Activated CD8-positive, alpha-beta memory T cell treated with anti-CD3 and anti-CD28 coated beads, Interleukin-2, amount 10 ng/mL, durations not matched to agents 7 days and 5 days (primary cell): Measurements from ENCODE around the gene PRUNE2. TPM values are rescaled to one million over a fixed set of nuclear protein-coding genes. Genes with fewer than 3 reads are reported as not detected.
"Not testable (repeated sequence)": the region's sequence is repeated elsewhere in the genome, so short reads cannot be mapped to it uniquely, and the experiment has no call there.

ENCODE experiments used
- ATAC-seq: fragments of 150-1000 bp; cut with Tn5 transposase; one replicate; pipeline ENCODE4 v1.10.0; 2021; ENCODE audit warnings: moderate library complexity
- CTCF ChIA-PET: fragments of 350-600 bp; sonication (Branson Sonifier 250); formaldehyde crosslinking; loops from one replicate; lab custom pipeline; 2021; ENCODE audit warnings: antibody characterized with exemption; lab: Charles Lee
- DNase-seq: peaks from one replicate; pipeline ENCODE4 v3.0.0-alpha.2; 2020
- H3K27ac Mint-ChIP-seq: one replicate; pipeline ENCODE4 v1.8.0; 2021; ENCODE audit warnings: mild to moderate bottlenecking, mixed read lengths
- H3K27me3 Mint-ChIP-seq: one replicate; pipeline ENCODE4 v1.8.0; 2021; ENCODE audit warnings: mixed read lengths
- H3K36me3 Mint-ChIP-seq: one replicate; pipeline ENCODE4 v1.8.0; 2021; ENCODE audit warnings: mild to moderate bottlenecking, mixed read lengths
- H3K4me1 Mint-ChIP-seq: one replicate; pipeline ENCODE4 v1.8.0; 2021; ENCODE audit warnings: mixed read lengths
- H3K4me3 Mint-ChIP-seq: one replicate; pipeline ENCODE4 v1.8.0; 2021; ENCODE audit warnings: mild to moderate bottlenecking, moderate library complexity, mixed read lengths
- H3K9me3 Mint-ChIP-seq: one replicate; pipeline ENCODE4 v1.8.0; 2022; ENCODE audit warnings: low read depth, mixed read lengths
- total RNA-seq, 2 experiments: library from RNA; stranded (reverse); gene quantifications; one replicate each; pipeline ENCODE4 v1.2.3, GENCODE V29; 2021

Gene PRUNE2
- total RNA-seq, 2 experiments from 2014 or later: 0.40 to 1.3 TPM

- CTCF ChIA-PET: no interaction called here
- peaks cover 9% of the 10 kb centered on the region for H3K27me3 Mint-ChIP-seq
- H3K4me1 Mint-ChIP-seq: no peaks in the 10 kb centered on the region
- ATAC-seq (no peak), DNase-seq (no peak)
- no peaks in the 10 kb centered on the region for H3K36me3 Mint-ChIP-seq
- no peak overlapping the region for H3K4me3 Mint-ChIP-seq
- no peaks in the 10 kb centered on the region for H3K9me3 Mint-ChIP-seq
- no peak overlapping the region for H3K27ac Mint-ChIP-seq
Observed at GRCh38 chr9:76873056-76873792, 32.7 kb downstream of the PRUNE2 start.

DNA sequence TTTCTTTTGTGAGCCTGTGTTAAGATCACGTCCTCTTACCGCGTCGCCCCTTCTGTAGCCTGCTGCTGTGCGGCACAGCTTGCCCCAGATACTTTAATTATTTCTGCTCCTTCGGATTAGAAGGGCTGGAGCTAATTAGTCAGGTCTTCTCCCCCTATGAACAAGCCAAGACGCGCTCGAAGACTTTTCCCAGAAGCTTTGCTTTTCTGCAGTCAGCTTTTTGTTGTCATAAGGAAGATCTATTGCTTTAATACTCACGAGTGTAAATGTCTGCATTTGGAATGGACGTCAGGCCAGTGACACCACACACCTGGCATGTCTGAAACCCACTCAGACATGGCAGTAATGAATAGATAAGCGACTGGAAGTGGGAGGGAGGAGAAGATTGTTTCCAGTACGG is 37.0 kb downstream of the PRUNE2 start:
- no peak overlapping the region for H3K27ac Mint-ChIP-seq
- no peaks in the 10 kb centered on the region for H3K36me3 Mint-ChIP-seq
- DNase-seq: no peak
- CTCF ChIA-PET: no interaction called here
- no peaks in the 10 kb centered on the region for H3K4me1 Mint-ChIP-seq
- no peak for ATAC-seq
- H3K9me3 Mint-ChIP-seq: no peaks in the 10 kb centered on the region
- H3K27me3 Mint-ChIP-seq: peaks cover 17% of the 10 kb centered on the region
- H3K4me3 Mint-ChIP-seq: no peak overlapping the region

- ATAC-seq: no peak
- DNase-seq: no peak
- H3K27ac Mint-ChIP-seq: no peak overlapping the region
- H3K27me3 Mint-ChIP-seq: peaks cover 12% of the 10 kb centered on the region
- no peaks in the 10 kb centered on the region for H3K36me3 Mint-ChIP-seq
- H3K9me3 Mint-ChIP-seq: no peaks in the 10 kb centered on the region
- H3K4me1 Mint-ChIP-seq: no peaks in the 10 kb centered on the region
- H3K4me3 Mint-ChIP-seq: no peak overlapping the region
- CTCF ChIA-PET: no interaction called here
Observed at GRCh38 chr9:76866689-76867088, 39.2 kb downstream of the PRUNE2 start.

GRCh38 chr9:76863832-76864231 is 42.1 kb downstream of the PRUNE2 start:
- H3K36me3 Mint-ChIP-seq: no peaks in the 10 kb centered on the region
- ATAC-seq (no peak), DNase-seq (no peak)
- CTCF ChIA-PET: no interaction called here
- no peaks in the 10 kb centered on the region for H3K4me1 Mint-ChIP-seq
- H3K4me3 Mint-ChIP-seq: no peak overlapping the region
- H3K27ac Mint-ChIP-seq: no peak overlapping the region
- H3K9me3 Mint-ChIP-seq: no peaks in the 10 kb centered on the region
- H3K27me3 Mint-ChIP-seq: peaks cover 12% of the 10 kb centered on the region

DNA sequence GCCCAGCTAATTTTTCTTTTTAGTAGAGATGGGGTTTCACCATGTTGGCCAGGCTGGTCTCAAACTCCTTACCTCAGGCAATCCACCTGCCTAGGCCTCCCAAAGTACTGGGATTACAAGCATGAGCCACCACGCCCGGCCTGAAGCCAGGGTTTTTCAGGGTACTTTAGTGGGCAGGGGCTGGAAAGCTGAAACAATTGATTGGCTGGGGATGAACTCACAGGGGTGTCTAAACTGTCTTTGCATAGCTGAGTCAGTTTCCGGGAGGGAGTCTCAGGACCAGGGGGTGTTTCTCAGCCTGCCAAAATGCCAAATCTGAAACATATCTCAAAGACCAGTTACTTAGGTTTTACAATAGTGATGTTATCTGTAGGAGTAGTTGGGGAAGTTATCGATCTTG is 46.1 kb downstream of the PRUNE2 start:
- Mint-ChIP-seq H3K27ac (no peak overlapping the region), H3K27me3 (peaks cover 4% of the 10 kb centered on the region), H3K36me3 (no peaks in the 10 kb centered on the region), H3K4me1 (no peaks in the 10 kb centered on the region), H3K9me3 (no peaks in the 10 kb centered on the region), H3K4me3 (no peak overlapping the region)
- ATAC-seq: no peak
- CTCF ChIA-PET: no interaction called here
- no peak for DNase-seq

GRCh38 chr9:76858248-76858647 is 47.7 kb downstream of the PRUNE2 start:
- ATAC-seq, H3K27me3 Mint-ChIP-seq, DNase-seq, H3K4me3 Mint-ChIP-seq, H3K27ac Mint-ChIP-seq, H3K9me3 Mint-ChIP-seq, H3K36me3 Mint-ChIP-seq, CTCF ChIA-PET, H3K4me1 Mint-ChIP-seq: not testable (repeated sequence)

DNA sequence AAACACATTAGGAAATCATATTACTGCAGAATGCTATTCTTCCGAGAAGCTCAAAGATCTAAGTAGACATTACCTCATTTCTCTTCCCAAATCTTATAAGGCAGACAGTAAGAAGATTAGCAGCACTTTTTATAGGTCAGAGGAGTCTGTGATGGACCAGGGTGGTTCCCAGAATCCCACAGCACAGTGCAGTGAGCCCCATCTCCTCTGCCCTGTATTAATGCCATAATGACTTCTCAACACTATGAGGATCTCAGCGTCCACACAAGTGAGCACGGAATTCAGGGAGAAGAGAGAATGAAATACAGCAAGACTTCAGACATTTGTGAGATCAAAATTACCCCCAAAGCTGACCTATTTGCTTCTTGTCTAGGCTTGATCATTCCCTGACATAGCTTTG is 49.9 kb downstream of the PRUNE2 start:
- Mint-ChIP-seq H3K36me3 (no peaks in the 10 kb centered on the region), H3K27me3 (no peaks in the 10 kb centered on the region), H3K4me3 (no peak overlapping the region), H3K27ac (no peak overlapping the region), H3K4me1 (no peaks in the 10 kb centered on the region), H3K9me3 (no peaks in the 10 kb centered on the region)
- CTCF ChIA-PET: no interaction called here
- no peak for DNase-seq
- no peak for ATAC-seq

GRCh38 chr9:76855015-76855414 is 50.9 kb downstream of the PRUNE2 start:
- Mint-ChIP-seq H3K4me1 (no peaks in the 10 kb centered on the region), H3K27me3 (no peaks in the 10 kb centered on the region), H3K4me3 (no peak overlapping the region), H3K27ac (no peak overlapping the region), H3K36me3 (no peaks in the 10 kb centered on the region), H3K9me3 (no peaks in the 10 kb centered on the region)
- ATAC-seq (no peak), DNase-seq (no peak)
- CTCF ChIA-PET: no interaction called here

DNA sequence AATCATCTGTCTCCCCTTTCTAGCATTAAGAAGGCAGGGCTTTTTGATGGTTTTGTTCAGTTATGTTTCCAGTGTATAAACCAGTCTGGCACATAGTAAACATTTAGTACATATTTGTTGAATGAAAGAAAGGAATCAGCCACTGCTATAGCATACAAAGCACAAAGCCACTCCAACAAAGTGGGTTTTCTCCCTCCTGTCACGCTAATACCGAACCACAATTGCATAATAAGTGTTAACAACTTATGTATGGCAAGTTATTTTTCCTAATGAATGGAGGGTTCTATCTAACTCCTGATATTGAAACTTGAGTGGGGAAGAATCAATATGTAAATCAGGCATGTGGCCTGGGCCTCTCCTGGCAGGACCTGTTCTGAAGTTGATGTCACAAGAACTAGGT is 53.9 kb downstream of the PRUNE2 start:
- no peaks in the 10 kb centered on the region for H3K4me1 Mint-ChIP-seq
- no peaks in the 10 kb centered on the region for H3K36me3 Mint-ChIP-seq
- no peaks in the 10 kb centered on the region for H3K9me3 Mint-ChIP-seq
- CTCF ChIA-PET: no interaction called here
- ATAC-seq: no peak
- DNase-seq: no peak
- no peak overlapping the region for H3K4me3 Mint-ChIP-seq
- H3K27me3 Mint-ChIP-seq: no peaks in the 10 kb centered on the region
- no peak overlapping the region for H3K27ac Mint-ChIP-seq

DNA sequence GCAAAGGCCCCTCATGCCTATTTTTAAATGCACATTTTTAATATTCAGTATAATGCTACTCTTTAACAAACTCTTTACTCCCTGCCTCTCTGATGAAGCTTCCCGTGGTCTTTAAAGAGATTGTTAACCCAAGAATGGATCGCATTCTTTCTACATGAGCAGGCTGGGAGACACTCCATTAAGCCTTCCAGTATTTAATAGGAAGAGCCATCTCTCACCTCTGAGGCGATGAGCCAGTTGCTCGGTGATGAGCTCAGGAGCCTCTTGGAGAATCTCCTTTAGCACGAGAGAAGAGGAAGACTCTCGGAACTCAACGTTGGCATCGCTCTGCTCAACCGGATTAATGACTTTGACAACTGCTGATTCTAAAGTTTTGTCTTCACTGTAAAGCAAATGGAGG is 59.6 kb downstream of the PRUNE2 start:
- Mint-ChIP-seq H3K27me3 (no peaks in the 10 kb centered on the region), H3K36me3 (no peaks in the 10 kb centered on the region), H3K4me3 (no peak overlapping the region), H3K4me1 (no peaks in the 10 kb centered on the region), H3K9me3 (no peaks in the 10 kb centered on the region), H3K27ac (no peak overlapping the region)
- DNase-seq (no peak), ATAC-seq (no peak)
- CTCF ChIA-PET: no interaction called here

GRCh38 chr9:76845254-76845653 is 60.7 kb downstream of the PRUNE2 start:
- DNase-seq (no peak), ATAC-seq (no peak)
- H3K4me1 Mint-ChIP-seq: no peaks in the 10 kb centered on the region
- no peaks in the 10 kb centered on the region for H3K27me3 Mint-ChIP-seq
- H3K27ac Mint-ChIP-seq: no peak overlapping the region
- CTCF ChIA-PET: no interaction called here
- no peak overlapping the region for H3K4me3 Mint-ChIP-seq
- H3K9me3 Mint-ChIP-seq: no peaks in the 10 kb centered on the region
- H3K36me3 Mint-ChIP-seq: no peaks in the 10 kb centered on the region

DNA sequence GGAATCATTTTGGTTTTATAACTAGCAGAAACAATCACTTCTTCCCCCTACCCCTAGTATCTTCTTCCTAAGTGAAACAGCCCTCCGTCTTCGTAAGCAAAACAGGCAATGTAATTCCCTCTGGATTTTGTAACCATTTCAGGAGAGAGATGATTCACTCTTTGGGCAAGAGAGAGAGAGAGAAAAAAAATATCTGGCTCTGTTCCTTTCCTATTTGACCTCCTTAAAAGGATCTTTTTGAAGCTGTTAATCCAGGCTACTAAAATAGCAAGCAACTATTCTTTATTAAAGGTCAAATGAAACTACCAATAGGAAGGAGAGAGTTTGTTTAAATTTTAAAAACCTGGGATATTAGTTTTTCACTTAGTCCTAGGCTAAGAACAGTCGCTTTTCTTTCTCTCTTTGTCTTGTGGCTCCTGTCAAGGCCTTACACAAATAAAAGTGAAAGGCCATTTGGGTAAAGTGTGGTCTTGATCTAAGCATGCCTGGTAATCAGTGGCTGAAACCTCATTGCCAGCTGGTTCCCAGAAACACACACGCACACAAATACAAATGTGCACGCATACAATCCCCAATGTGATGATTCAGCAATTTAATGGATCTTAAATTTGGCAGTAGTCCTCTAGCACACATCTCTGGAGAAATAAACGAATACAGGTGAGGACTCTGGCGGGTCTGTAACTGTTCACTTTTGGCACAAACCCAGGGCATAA is 70.2 kb downstream of the PRUNE2 start:
- Mint-ChIP-seq H3K27me3 (no peaks in the 10 kb centered on the region), H3K36me3 (no peaks in the 10 kb centered on the region), H3K27ac (no peak overlapping the region), H3K9me3 (no peaks in the 10 kb centered on the region), H3K4me1 (no peaks in the 10 kb centered on the region), H3K4me3 (no peak overlapping the region)
- DNase-seq (no peak), ATAC-seq (no peak)
- CTCF ChIA-PET: no interaction called here

GRCh38 chr9:76828447-76828846 is 77.5 kb downstream of the PRUNE2 start:
- no peaks in the 10 kb centered on the region for H3K27me3 Mint-ChIP-seq
- H3K36me3 Mint-ChIP-seq: no peaks in the 10 kb centered on the region
- no peak overlapping the region for H3K27ac Mint-ChIP-seq
- CTCF ChIA-PET: no interaction called here
- no peak overlapping the region for H3K4me3 Mint-ChIP-seq
- no peaks in the 10 kb centered on the region for H3K9me3 Mint-ChIP-seq
- ATAC-seq (no peak), DNase-seq (no peak)
- no peaks in the 10 kb centered on the region for H3K4me1 Mint-ChIP-seq

- H3K9me3 Mint-ChIP-seq: no peaks in the 10 kb centered on the region
- no peaks in the 10 kb centered on the region for H3K4me1 Mint-ChIP-seq
- H3K36me3 Mint-ChIP-seq: no peaks in the 10 kb centered on the region
- no peak overlapping the region for H3K4me3 Mint-ChIP-seq
- CTCF ChIA-PET: no interaction called here
- no peak for ATAC-seq
- H3K27ac Mint-ChIP-seq: no peak overlapping the region
- DNase-seq: no peak
- no peaks in the 10 kb centered on the region for H3K27me3 Mint-ChIP-seq
Observed at GRCh38 chr9:76827296-76828080, 78.4 kb downstream of the PRUNE2 start.
